ENCODE results near the gene KDM5D.

Gene KDM5D

DNA sequence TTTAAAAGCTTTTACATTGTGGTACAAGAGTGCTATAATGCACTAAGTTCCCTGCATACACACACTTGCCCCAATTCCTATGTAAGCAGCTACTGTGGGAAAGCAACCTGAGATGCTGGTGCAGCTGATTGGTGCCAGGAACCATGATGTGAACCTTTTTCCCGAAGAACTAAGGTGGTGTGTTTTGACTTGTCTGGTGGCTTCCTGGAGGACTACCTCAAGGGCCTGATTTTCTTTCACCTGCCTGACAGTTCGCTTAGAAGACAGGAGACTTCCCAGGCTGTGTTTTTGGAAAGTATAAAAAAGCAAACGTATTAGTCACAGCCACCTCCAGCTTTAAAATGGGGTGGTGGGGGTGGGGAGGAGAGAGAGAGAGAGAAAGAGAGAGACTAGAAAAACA lies 27.4 kb downstream of the KDM5D start:
- H3K4me3 ChIP-seq (replicated peaks; ENCODE audit: low read depth, low read length): no peak overlapping the region
- no peak for DNase-seq (ENCODE audit: extremely low read depth, low read depth)
- TF ChIP-seq, protein P1, sequence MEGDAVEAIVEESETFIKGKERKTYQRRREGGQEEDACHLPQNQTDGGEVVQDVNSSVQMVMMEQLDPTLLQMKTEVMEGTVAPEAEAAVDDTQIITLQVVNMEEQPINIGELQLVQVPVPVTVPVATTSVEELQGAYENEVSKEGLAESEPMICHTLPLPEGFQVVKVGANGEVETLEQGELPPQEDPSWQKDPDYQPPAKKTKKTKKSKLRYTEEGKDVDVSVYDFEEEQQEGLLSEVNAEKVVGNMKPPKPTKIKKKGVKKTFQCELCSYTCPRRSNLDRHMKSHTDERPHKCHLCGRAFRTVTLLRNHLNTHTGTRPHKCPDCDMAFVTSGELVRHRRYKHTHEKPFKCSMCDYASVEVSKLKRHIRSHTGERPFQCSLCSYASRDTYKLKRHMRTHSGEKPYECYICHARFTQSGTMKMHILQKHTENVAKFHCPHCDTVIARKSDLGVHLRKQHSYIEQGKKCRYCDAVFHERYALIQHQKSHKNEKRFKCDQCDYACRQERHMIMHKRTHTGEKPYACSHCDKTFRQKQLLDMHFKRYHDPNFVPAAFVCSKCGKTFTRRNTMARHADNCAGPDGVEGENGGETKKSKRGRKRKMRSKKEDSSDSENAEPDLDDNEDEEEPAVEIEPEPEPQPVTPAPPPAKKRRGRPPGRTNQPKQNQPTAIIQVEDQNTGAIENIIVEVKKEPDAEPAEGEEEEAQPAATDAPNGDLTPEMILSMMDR (IDR thresholded peaks at IDR 0.05; ENCODE audit: low read depth, low read length, missing control alignments): no peak

DNA sequence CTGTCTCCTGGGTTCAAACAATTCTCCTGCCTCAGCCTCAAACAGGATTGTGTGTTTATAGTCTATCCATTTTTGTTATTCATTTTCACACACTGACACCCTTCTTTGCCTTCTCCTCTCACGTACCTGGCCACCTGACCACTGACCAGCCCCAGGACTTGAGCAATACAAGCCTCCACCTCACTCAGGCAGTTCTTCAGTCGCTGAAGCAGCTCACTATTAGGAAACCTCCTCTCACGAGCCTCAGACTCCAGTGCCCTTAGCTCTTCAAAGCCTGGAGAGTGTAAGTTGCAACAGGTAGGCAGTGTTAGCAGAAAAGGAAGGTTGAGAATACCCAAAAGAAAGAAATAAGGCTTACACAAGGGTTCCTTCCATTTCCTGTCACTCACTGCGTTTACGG lies 29.3 kb downstream of the KDM5D start:
- TF ChIP-seq, protein P1 (IDR thresholded peaks at IDR 0.05; ENCODE audit: low read depth, low read length, missing control alignments): no peak
- DNase-seq (ENCODE audit: extremely low read depth, low read depth): no peak
- no peak overlapping the region for H3K4me3 ChIP-seq (replicated peaks; ENCODE audit: low read depth, low read length)

DNA sequence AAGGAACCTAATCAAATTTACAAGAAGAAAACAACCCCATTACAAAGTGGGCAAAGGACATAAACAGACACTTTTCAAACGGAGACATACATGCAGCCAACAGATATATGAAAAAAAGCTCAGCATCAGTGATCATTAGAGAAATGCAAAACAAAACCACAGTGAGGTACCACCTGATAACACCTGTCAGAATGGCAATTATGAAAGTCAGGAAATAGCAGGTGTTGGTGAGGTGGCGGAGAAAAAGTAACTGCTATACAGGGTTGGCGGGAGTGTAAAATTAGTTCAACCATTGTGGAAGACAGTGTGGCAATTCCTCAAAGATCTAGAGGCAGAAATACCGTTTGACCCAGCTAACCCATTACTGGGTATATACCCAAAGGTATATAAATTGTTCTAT lies 31.1 kb downstream of the KDM5D start:
- TF ChIP-seq, protein P1 (IDR thresholded peaks at IDR 0.05; ENCODE audit: low read depth, low read length, missing control alignments): no peak
- DNase-seq (ENCODE audit: extremely low read depth, low read depth): no peak
- H3K4me3 ChIP-seq (replicated peaks; ENCODE audit: low read depth, low read length): no peak overlapping the region

DNA sequence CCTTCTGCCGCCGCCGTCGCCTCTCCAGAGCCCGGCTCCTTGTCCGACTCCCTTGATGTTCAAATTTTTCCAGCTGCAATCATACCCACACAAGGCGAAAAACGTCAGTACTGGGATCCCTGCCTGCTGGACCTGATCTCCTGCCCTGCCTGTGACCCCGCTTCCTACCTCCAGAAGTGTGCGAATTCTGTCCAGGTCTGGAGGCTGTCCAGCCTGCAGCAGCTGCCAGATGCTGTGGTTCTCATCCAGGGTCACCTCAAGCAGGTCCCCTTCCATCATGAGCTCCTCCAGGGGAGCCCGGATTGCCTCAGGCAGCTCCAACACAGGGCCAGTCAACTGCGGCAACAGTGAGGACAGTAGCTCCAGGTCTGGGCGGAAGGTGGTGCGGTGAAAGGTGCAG lies 38.3 kb downstream of the KDM5D start:
- no peak for DNase-seq (ENCODE audit: extremely low read depth, low read depth)
- TF ChIP-seq, protein P1 (IDR thresholded peaks at IDR 0.05; ENCODE audit: low read depth, low read length, missing control alignments): no peak
- no peak overlapping the region for H3K4me3 ChIP-seq (replicated peaks; ENCODE audit: low read depth, low read length)

DNA sequence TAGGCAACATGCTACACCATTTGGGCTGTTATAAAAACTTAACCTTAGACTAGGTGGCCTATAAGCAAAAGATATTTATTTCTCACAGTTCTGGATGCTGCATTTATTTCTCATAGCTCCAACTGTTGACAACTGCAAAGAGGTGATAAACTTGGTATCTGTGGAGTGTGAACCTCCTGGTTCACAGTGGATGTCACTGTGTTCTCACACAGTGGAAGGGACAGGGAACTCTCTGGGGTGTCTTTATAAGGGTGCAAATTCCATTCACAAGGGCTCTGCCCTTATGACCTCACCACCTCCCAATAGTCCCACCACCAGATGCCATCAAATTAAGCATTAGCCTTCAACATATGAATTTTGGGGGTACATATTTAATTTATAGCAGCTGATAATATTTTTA lies 46.0 kb downstream of the KDM5D start:
- no peak overlapping the region for H3K4me3 ChIP-seq (replicated peaks; ENCODE audit: low read depth, low read length)
- TF ChIP-seq, protein P1 (IDR thresholded peaks at IDR 0.05; ENCODE audit: low read depth, low read length, missing control alignments): no peak

DNA sequence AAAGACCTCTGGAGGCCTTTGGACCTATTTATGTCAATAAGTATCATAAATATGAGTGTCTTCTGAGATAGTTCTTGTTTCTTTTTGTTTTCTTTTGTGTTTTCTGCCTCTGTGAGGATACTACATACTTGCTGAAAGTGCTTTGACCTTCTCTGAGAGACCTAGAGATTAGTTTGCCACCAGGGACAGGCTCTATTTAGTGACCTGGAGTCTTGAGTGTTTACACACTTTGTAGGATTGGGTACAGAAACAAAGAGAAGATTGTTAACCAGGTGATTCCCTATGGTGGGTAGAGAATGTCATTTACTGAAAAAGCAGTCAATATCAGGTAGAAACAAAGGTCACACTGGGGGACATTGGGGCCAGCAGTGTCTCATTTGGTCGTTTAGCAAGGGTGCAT lies 63.7 kb downstream of the KDM5D start:
- no peak for DNase-seq (ENCODE audit: extremely low read depth, low read depth)
- TF ChIP-seq, protein P1 (IDR thresholded peaks at IDR 0.05; ENCODE audit: low read depth, low read length, missing control alignments): no peak
- H3K4me3 ChIP-seq (replicated peaks; ENCODE audit: low read depth, low read length): no peak overlapping the region

More for the DNA sequence above, 46.0 kb downstream of the KDM5D start:
- DNase-seq (ENCODE audit: extremely low read depth, low read depth): no peak
